HEK293 (cell line): ENCODE results near the gene LLGL2.

Source experiments
- CTCF ChIP-seq: fragments of 450-650 bp; formaldehyde crosslinking; IDR thresholded peaks from 2 replicates; pipeline ENCODE4 v1.5.1; 2016; ENCODE audit warnings: missing biosample characterization, missing genetic modification characterization
- ZBTB21 ChIP-seq: fragments of 450-650 bp; formaldehyde crosslinking; IDR thresholded peaks from 2 replicates; pipeline ENCODE4 v1.5.1; 2017; ENCODE audit warnings: missing biosample characterization, missing genetic modification characterization
- ZBTB44 ChIP-seq: fragments of 450-650 bp; IDR thresholded peaks from 2 replicates; pipeline ENCODE4 v1.5.1; 2018; ENCODE audit warnings: missing biosample characterization, mild to moderate bottlenecking, missing genetic modification characterization
- ZNF146 ChIP-seq: fragments of 450-650 bp; formaldehyde crosslinking; IDR thresholded peaks from 2 replicates; pipeline ENCODE4 v1.5.1; 2016; ENCODE audit warnings: missing biosample characterization, missing genetic modification characterization
- ZNF704 ChIP-seq: fragments of 450-650 bp; formaldehyde crosslinking; IDR thresholded peaks from 2 replicates; pipeline ENCODE4 v1.5.1; 2016; ENCODE audit warnings: missing biosample characterization, missing genetic modification characterization
- ZNF768 ChIP-seq: fragments of 450-650 bp; formaldehyde crosslinking; IDR thresholded peaks from 2 replicates; pipeline ENCODE4 v1.5.1; 2018; ENCODE audit warnings: missing biosample characterization, mild to moderate bottlenecking, missing genetic modification characterization
- TF ChIP-seq, protein P1 (sequence below): fragments of 450-650 bp; formaldehyde crosslinking; IDR thresholded peaks from 2 replicates; pipeline ENCODE4 v1.5.1; 2016; ENCODE audit warnings: missing biosample characterization, missing genetic modification characterization

DNA sequence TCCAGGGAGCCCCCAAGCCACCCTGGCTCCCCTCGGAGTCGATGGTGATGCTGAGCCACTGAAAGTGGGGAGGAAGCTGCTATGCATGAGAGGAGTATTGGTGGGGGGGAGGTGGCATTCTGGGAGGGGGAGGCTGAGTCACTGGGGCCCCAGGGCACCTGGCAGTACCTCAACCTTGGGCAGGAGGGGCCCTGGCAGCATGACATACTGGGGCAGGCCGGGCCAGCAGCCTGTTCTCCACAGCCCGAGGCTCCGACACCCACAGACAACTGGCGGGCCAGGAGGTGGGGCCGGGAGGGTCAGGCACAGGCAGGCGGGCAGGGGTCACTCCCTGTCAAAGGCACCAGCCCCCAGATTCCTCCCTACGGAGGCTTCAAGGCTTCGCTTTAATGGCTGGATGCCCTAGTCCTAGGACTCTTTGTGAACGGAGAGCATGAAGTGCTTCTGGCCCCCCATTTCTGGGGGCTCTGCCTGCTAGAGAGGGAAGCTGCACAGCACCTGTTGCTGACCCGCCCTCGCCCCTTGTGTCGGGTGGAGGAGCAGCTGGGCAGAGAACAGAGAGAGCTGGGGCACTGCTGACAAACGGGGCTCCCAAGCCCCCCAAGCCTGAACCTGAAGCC lies 11.1 kb upstream of the LLGL2 start:
- TF ChIP-seq CTCF (tag by site-specific recombination) (no peak), ZBTB21 (tag by site-specific recombination) (no peak), ZNF146 (tag by site-specific recombination) (no peak), ZNF768 (no peak), ZNF704 (tag by site-specific recombination) (no peak), ZBTB44 (tag by site-specific recombination) (no peak)
- TF ChIP-seq, protein P1, sequence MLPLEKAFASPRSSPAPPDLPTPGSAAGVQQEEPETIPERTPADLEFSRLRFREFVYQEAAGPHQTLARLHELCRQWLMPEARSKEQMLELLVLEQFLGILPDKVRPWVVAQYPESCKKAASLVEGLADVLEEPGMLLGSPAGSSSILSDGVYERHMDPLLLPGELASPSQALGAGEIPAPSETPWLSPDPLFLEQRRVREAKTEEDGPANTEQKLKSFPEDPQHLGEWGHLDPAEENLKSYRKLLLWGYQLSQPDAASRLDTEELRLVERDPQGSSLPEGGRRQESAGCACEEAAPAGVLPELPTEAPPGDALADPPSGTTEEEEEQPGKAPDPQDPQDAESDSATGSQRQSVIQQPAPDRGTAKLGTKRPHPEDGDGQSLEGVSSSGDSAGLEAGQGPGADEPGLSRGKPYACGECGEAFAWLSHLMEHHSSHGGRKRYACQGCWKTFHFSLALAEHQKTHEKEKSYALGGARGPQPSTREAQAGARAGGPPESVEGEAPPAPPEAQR: no peak
